Measurements from ENCODE around the gene LHX5. TPM values are rescaled to one million over a fixed set of nuclear protein-coding genes. Genes with fewer than 3 reads are reported as not detected.

Gene LHX5
- total RNA-seq, 1 donor from 2014 or later = 0.25 TPM

- peaks cover 56% of the 10 kb centered on the region for H3K27me3 Mint-ChIP-seq (ENCODE audit: low read depth, unreplicated experiment)
- no peaks in the 10 kb centered on the region for H3K36me3 ChIP-seq (ENCODE audit: insufficient read depth, low read length)
- H3K9me3 Mint-ChIP-seq (ENCODE audit: unreplicated experiment) = peaks cover 9% of the 10 kb centered on the region
- peaks cover 4% of the 10 kb centered on the region for H3K27me3 ChIP-seq (ENCODE audit: insufficient read depth, low read length)
- no peak overlapping the region for H3K4me2 ChIP-seq (ENCODE audit: low read length)
- peaks cover 2% of the 10 kb centered on the region for H3K36me3 Mint-ChIP-seq (ENCODE audit: low read depth, unreplicated experiment)
- no peak overlapping the region for H3K27ac ChIP-seq (ENCODE audit: low read depth, low read length)
- H3K4me1 Mint-ChIP-seq (ENCODE audit: low read depth, unreplicated experiment) = no peaks in the 10 kb centered on the region
- H3K79me2 ChIP-seq (ENCODE audit: insufficient read depth, low read length) = no peaks in the 10 kb centered on the region
- DNase-seq (ENCODE audit: low read depth) (no peak), FAIRE-seq (no peak)
- H3K27ac Mint-ChIP-seq (ENCODE audit: unreplicated experiment) = no peak overlapping the region
- H3K9ac ChIP-seq (ENCODE audit: low read length) = no peak overlapping the region
- no peaks in the 10 kb centered on the region for H3K4me1 ChIP-seq (ENCODE audit: insufficient read depth, low read length)
- no peak for TF ChIP-seq CTCF (IDR thresholded peaks at IDR 0.05; ENCODE audit: insufficient read depth, low read depth, low read length)
- no peak for TF ChIP-seq EZH2 (IDR thresholded peaks at IDR 0.05; ENCODE audit: insufficient read depth, low read length)
- H3K4me3 Mint-ChIP-seq (ENCODE audit: unreplicated experiment) = no peak overlapping the region
- no peaks in the 10 kb centered on the region for H3K9me3 ChIP-seq (ENCODE audit: insufficient read depth, low read depth, low read length)
- H3K4me3 ChIP-seq (ENCODE audit: insufficient read depth, low read depth, low read length) = no peak overlapping the region
- no peaks in the 10 kb centered on the region for H4K20me1 ChIP-seq (ENCODE audit: insufficient read depth, low read length)
- no peak overlapping the region for H2AFZ ChIP-seq (ENCODE audit: low read depth, low read length)
Observed at GRCh38 chr12:113506867-113507266, 35.2 kb upstream of the LHX5 start.

- no peak overlapping the region for H2AFZ ChIP-seq (ENCODE audit: low read depth, low read length)
- no peaks in the 10 kb centered on the region for H3K9me3 ChIP-seq (ENCODE audit: insufficient read depth, low read depth, low read length)
- H3K4me1 Mint-ChIP-seq (ENCODE audit: low read depth, unreplicated experiment) = no peaks in the 10 kb centered on the region
Observed at GRCh38 chr12:113505941-113506340, 34.3 kb upstream of the LHX5 start.

More at GRCh38 chr12:113505941-113506340, 34.3 kb upstream of the LHX5 start:
- Mint-ChIP-seq H3K4me3 (ENCODE audit: unreplicated experiment) (no peak overlapping the region), H3K9me3 (ENCODE audit: unreplicated experiment) (peaks cover 9% of the 10 kb centered on the region), H3K27me3 (ENCODE audit: low read depth, unreplicated experiment) (peaks cover 51% of the 10 kb centered on the region), H3K27ac (ENCODE audit: unreplicated experiment) (no peak overlapping the region), H3K36me3 (ENCODE audit: low read depth, unreplicated experiment) (peaks cover 2% of the 10 kb centered on the region)
- TF ChIP-seq CTCF (IDR thresholded peaks at IDR 0.05; ENCODE audit: insufficient read depth, low read depth, low read length) = no peak
- no peak for TF ChIP-seq EZH2 (IDR thresholded peaks at IDR 0.05; ENCODE audit: insufficient read depth, low read length)
- no peak overlapping the region for H3K27ac ChIP-seq (ENCODE audit: low read depth, low read length)
- no peaks in the 10 kb centered on the region for H3K4me1 ChIP-seq (ENCODE audit: insufficient read depth, low read length)
- H3K27me3 ChIP-seq (ENCODE audit: insufficient read depth, low read length) = peaks cover 10% of the 10 kb centered on the region
- no peaks in the 10 kb centered on the region for H4K20me1 ChIP-seq (ENCODE audit: insufficient read depth, low read length)
- no peaks in the 10 kb centered on the region for H3K79me2 ChIP-seq (ENCODE audit: insufficient read depth, low read length)
- H3K4me2 ChIP-seq (ENCODE audit: low read length) = no peak overlapping the region
- no peak overlapping the region for H3K4me3 ChIP-seq (ENCODE audit: insufficient read depth, low read depth, low read length)
- FAIRE-seq (no peak), DNase-seq (ENCODE audit: low read depth) (no peak)
- no peak overlapping the region for H3K9ac ChIP-seq (ENCODE audit: low read length)
- no peaks in the 10 kb centered on the region for H3K36me3 ChIP-seq (ENCODE audit: insufficient read depth, low read length)

Data from astrocyte (in vitro differentiated cells and primary cell).